Stimulated activated CD8-positive, alpha-beta memory T cell treated with anti-CD3 and anti-CD28 coated beads, Interleukin-4, amount 100 ng/mL, for 48 hours (primary cell): ENCODE data around the gene RASSF7.

Experiments
- DNase-seq: peaks from one replicate; pipeline ENCODE4 v3.0.0-alpha.2; 2020

Gene RASSF7

DNA sequence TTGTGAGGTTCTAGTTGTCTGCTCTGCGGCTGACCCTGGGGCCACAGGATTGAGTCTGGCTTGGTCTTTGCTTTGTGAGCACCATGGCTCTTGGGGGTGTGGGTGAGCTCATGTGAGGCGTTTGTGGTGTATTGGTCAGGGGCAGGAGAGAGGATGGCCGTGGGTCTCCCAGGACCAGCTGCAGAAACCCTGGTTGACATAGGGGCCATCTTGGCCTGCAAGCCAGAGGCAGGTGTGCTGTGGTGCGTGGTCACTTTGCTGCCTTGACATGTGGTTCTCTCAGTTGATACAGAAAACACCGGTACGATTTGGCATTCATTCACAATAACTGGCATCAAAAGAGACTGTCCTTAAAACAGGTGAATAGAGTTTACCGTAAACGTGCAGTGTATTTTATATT, 26.8 kb downstream of the RASSF7 start:
- DNase-seq = no peak

- DNase-seq = peak; percentile 79
These were observed 27.2 kb downstream of the RASSF7 start for GRCh38 chr11:587978-588380.

GRCh38 chr11:589798-590197, 29.0 kb downstream of the RASSF7 start:
- no peak for DNase-seq

DNA sequence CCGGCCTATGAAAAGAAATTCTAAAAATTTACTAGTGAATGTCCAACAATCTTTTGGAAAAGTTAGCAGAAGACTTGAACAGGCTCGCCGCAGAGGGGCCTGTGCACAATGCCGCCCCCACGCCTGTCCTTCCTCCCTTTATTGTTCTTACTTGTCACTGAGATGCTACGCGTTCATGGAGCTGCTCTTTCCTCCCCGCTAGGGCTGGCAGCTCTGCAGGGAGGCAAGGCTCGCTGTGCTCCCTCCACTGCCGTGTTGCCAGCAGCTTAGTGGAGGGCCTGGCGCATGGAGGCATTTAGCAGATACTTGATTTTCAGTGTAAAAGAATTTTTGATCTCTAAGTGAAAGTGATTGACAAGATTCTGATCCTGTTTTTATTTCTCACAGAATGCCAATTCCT, 30.2 kb downstream of the RASSF7 start:
- no peak for DNase-seq

GRCh38 chr11:592501-592900, 31.7 kb downstream of the RASSF7 start:
- DNase-seq = no peak

DNA sequence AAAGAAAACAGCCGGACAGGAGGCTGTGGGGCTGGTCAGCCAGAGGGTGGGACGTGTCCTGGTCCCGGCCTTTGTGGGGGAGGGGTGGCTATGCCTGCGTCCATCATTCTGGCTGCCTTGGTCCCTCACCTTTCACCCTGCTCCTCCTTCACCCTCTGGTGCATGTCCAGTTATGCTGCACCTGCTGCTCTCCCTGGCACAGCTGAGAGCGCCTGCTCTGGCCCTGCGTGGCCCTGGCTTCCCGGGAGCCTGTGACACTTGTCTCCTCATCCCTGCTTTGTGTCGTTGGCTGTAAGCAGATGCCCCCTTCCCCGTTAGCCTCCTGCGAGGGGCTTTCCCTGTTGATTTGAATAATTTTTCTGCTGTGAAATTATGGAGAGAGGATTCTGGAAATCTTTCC, 32.1 kb downstream of the RASSF7 start:
- no peak for DNase-seq

DNA sequence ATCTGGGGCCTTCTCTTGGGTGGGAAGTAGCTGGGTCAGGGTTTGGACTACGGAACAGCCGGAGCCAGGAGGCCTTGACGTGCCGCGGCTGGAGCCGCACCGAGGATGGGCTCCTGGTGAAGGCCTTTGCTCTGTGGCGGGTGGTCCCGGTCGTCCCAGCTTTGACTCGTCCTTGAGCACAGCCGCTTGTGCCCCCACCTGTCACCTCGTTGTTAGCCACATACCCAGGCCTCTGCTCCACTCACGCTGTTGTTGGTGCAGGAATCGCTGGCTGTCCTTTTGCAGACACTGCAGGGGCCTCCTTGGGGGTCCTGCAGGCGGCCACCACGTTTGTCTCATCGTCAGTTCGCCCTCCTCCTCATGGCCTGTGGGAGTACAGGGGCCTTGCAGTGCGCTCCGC, 32.6 kb downstream of the RASSF7 start:
- no peak for DNase-seq

DNA sequence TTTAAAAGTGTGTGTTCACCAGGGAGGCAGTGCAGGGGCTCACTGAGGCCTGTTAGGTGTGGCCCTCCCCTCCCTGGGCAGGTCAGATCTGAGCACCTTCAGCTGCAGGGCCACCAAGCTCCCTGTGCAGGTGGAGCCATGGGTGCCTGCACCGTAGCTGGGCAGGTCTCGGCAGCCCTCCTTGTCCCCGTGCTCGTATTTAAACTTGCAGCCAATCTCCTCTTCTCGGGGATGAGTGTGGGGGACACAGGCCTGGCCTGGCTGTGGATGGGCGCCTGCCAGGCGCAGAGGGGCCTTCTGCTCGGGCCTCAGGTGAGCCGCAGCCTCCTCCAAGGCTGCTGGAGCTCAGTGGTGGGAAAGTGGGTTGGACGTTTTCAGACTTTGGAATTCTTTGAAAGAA, 34.6 kb downstream of the RASSF7 start:
- no peak for DNase-seq

GRCh38 chr11:596374-596773, 35.6 kb downstream of the RASSF7 start:
- no peak for DNase-seq

DNA sequence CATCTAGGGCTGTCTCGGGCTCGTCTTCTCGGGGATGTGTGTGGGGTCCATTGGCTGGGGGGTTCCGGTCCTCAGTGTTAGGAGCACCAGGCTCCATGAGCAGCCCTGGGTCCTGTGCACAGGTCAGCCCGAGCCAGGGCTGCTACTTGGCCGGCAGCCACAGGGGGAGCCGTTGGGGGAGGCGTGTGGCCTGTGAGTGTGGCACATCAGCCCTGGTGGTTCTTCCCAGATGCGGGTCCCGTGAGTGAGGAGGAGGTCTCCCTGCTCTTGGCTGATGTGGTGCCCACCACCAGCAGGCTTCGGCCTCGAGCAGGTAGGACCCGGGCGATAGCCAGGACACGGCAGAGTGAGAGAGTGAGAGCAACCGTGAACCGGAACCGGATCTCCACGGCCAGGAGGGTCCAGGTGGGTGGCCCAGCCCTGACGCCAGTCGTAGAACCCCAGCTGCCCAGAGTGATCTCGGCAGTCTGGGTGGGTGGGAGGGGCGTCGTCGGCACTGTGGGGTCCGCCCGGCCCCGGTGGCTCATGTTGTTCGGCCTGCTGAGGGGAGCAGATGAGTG, 36.5 kb downstream of the RASSF7 start:
- no peak for DNase-seq

GRCh38 chr11:598005-598680, 37.4 kb downstream of the RASSF7 start:
- no peak for DNase-seq

- DNase-seq = no peak
These were observed 40.9 kb downstream of the RASSF7 start for GRCh38 chr11:601573-602245.

DNA sequence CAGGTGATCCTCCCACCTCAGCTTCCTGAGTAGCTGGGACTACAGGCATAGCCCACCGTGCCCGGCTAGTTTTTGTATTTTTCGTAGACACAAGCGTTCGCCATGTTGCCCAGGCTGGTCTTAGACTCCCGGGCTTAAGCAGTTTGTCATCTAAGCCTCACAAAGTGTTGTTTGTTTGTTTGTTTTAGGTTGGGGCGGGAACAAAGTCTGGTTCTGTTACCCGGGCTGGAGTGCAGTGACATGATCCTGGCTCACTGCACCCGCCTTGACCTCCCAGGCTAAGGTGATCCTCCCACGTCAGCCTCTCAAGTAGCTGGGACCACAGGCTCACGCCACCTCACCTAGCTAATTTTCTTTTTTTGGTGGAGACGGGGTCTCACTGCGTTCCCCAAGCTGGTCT, 42.4 kb downstream of the RASSF7 start:
- DNase-seq = no peak

DNA sequence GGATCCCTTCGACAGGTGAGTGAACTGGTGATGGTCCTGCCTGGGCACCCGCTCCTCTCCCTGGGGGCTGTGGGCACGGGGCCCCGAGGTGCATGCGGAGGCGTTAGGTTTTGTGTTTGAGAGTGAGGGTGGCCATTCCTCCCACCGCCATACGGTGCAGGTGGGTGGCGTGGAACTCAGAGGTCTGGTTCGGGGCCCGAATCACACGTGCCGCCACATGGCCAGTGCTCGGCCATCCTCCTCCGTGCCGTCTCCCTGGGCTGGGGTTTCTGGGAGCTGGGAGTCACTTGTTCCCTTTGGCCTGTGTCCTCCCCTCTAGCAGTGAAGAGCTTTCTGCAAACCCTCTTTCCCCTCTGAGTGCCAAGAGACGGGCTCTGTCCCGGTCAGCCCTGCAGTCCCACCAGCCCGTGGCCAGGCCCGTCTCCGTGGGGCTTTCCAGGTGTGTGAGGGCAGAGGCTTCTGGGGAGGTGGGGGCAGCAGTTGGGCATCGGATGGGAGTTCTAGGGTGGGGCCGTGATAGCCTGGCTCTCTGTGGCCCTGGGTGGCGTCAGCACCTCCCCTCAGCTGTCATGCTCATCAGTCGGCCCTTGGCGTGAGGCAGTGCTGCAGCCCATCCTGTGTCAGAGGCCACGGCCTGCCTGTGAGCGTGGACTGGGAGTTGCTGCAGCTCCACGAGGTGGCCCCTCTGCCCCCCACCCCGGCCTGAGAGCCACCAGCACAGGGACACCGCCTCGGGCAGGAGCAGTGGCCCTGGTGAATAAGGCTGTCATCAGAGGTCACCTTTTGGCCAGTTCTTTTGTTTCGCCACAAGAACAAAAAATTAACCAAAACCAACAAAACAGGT, 44.7 kb downstream of the RASSF7 start:
- no peak for DNase-seq

DNA sequence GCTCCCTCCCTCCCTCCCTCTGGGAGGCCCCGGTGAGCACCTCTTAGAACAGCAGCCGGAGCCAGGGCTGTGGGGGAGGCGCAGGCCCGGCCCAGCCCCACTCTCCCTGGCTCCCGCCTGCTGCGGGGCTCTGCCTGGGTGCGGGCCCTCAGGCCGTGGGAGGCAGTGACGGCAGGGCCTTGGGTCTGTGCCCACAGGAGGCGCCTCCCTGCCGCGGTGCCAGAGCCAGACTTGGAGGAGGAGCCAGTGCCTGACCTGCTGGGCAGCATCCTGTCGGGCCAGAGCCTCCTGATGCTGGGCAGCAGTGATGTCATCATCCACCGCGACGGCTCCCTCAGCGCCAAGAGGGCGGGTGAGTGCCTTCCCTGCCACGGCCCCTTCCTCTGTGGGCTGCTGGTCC, 45.5 kb downstream of the RASSF7 start:
- no peak for DNase-seq

GRCh38 chr11:607020-607780, 46.4 kb downstream of the RASSF7 start:
- DNase-seq = no peak

GRCh38 chr11:607971-608659, 47.3 kb downstream of the RASSF7 start:
- DNase-seq = no peak

- no peak for DNase-seq
These were observed 48.1 kb downstream of the RASSF7 start for GRCh38 chr11:608791-609251.

- DNase-seq = no peak
These were observed 48.6 kb downstream of the RASSF7 start for GRCh38 chr11:609341-609811.

- no peak for DNase-seq
These were observed 49.5 kb downstream of the RASSF7 start for GRCh38 chr11:610146-610801.
